GM12872 (cell line): ENCODE results near the gene LPP.

Source experiments
- TF ChIP-seq, protein P1 (sequence below): IDR thresholded peaks from 3 replicates; pipeline ENCODE4 v1.5.1; 2011; ENCODE audit warnings: low read depth, mild to moderate bottlenecking, low read length, moderate library complexity; ENCODE audit not compliant: insufficient read depth

Gene LPP

DNA sequence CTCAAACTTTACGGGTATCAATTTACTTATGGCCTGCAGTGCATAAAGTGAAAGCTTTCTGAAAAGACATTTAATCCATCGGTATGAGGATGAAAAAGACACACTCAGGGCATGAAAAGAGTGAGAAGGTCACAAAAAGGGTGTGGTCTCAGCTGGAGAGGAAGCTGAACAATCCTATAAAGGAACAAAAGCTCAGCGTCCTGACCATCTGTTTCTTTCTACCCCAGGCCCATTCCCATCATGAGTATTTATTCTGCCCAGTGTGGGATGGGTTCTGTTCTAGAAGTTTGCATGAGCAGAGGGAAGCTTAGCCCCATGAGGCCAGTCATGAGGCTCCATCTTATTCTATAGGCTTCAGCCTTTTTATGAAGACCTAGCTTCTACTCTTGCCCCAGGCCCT is 144.6 kb downstream of the LPP start:
- TF ChIP-seq, protein P1, sequence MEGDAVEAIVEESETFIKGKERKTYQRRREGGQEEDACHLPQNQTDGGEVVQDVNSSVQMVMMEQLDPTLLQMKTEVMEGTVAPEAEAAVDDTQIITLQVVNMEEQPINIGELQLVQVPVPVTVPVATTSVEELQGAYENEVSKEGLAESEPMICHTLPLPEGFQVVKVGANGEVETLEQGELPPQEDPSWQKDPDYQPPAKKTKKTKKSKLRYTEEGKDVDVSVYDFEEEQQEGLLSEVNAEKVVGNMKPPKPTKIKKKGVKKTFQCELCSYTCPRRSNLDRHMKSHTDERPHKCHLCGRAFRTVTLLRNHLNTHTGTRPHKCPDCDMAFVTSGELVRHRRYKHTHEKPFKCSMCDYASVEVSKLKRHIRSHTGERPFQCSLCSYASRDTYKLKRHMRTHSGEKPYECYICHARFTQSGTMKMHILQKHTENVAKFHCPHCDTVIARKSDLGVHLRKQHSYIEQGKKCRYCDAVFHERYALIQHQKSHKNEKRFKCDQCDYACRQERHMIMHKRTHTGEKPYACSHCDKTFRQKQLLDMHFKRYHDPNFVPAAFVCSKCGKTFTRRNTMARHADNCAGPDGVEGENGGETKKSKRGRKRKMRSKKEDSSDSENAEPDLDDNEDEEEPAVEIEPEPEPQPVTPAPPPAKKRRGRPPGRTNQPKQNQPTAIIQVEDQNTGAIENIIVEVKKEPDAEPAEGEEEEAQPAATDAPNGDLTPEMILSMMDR: no peak

DNA sequence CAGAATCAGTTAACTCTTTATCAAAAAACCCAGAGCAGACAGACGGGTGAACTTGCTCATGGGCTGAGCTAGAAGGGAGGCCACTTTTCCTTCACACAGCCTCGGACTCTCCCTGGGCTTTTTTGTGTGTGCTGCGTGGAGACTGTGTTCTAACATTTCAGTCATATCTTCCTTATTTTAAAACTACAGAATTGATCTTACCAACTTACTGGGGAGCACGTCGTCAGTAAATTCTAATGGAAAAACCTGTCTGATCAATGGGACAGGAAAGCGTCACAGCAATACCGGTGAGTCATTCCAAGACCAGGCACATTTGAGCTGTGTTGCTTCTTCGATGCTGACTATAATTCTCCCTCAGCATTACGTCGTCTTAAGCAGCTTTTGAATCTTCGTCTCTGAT is 145.1 kb downstream of the LPP start:
- TF ChIP-seq, protein P1: no peak

DNA sequence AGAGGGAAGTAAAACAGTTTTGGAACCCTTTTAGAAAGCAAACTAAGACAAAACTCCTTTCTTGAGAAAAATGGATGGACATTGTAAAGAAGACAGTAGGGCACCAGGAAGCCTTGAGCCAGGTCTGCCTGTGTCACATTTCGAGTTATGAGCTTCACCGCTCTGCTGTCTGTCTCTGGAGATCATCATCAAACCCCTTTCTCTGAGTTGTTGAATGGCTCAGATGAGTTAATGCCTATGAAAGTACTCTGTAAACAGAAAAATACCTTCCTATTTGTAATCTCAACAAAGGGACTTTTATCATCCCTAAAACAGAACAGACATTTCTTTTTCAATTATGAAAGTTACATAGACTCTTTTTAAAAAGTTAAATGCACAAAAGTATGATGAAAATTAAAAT is 145.8 kb downstream of the LPP start:
- TF ChIP-seq, protein P1: no peak

DNA sequence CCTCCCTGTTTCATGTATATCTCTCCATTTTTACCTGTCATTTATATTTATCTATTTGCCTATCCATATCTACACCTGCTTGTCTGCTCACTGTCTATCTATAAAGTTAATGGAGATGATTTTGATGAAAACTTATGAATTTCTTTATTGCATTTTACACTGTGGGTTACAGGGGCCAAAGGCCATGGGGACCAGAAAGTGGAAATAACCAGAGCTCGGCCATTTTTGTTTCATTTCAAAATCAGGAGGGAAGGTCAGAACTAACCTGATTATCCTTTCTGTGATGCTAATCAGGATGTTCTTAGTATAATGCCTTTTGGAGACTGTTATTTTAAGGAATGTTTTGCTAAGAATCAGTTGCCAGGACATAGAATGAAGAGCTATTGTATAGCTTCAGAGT is 147.2 kb downstream of the LPP start:
- TF ChIP-seq, protein P1: no peak

DNA sequence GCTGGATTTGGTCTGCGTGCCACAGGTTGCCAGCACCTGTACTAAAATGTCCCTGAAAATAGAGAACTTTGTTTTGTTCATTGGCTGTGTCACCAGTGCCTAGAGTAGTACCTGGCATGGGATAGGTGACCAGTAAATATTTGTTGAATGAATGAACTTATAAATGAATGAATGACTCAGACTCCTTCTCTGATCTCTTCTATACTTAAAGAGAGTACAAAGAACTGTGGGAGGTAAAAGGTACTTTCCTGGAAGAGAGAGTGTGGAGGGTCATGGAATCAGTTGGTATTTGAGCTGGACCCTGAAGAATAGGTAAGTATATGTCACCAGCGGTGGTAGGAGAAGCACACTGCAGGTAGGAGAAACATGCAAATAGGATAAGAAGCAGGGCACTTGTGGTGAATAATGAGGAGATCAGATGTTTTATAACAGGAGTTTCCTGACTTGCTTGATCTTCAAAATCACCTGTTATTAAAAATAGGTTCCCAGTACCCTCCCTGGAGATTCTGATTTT is 149.4 kb downstream of the LPP start:
- TF ChIP-seq, protein P1: no peak

DNA sequence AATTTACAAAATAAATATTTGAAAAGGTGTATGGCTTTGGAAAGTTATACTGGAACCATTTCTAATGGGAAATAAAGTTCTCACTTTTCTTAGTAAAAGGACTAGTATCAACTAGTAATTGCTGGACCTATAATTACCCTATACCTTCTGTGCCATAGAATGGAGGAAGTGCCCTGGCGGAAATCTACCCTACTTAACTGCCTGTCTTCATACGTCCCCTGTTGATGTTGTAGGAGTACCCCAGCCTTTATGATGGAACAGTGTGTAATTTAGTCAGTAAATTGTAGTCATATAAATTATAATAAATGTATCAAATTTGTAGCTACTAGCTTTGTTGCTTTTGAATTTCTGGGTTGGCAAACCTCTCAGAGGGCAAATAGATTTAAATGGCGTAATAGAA is 149.9 kb downstream of the LPP start:
- TF ChIP-seq, protein P1: no peak

DNA sequence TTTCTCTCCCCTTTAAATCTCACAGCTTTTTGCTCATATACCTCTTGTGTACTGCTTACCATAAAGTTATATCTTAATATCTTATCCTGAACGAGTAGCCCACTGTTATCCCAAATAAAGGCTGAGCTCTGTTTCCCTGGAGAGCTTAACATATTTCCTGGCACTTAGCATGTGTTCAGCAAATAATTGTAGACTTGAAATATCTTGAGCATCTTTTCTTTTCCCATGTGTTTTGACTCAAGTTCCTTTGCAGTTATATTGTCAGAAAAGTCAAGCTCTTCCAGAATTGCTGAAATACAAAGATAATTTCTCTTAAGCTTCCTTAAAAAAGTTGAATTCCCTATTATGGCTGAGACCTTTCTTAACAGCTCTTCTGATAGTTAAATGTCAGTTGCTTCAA is 150.5 kb downstream of the LPP start:
- TF ChIP-seq, protein P1: no peak
